HG02938 (cell line): ENCODE data around the gene PON2.
"Not testable (repeated sequence)": the region's sequence is repeated elsewhere in the genome, so short reads cannot be mapped to it uniquely, and the experiment has no call there.

Experiments used
- ATAC-seq: cut with Tn5 transposase; IDR thresholded peaks from one replicate; pipeline ENCODE4 v1.9.1; 2021; ENCODE audit warnings: mild to moderate bottlenecking, moderate library complexity; ENCODE audit not compliant: unreplicated experiment

PON2 gene

DNA sequence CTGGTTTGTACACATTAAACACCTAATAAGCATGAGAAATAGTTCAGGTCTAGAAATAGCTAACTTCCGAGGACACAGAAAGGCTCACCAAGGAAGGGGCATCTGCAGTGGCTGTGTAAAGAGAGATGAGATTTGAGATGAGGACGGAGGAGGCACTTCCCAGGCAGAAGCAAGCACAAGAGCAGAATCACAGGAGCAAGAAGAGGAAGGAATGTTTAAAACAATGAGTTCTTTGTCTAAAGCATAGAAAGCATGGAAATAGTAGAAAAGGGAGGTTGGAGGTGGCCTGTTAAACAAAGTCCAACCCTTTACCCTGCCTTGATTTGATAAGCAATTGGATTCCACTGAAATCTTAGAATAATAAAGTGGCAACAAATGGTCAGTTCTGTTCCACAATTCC is 27.1 kb downstream of the PON2 start:
- ATAC-seq, result no peak

DNA sequence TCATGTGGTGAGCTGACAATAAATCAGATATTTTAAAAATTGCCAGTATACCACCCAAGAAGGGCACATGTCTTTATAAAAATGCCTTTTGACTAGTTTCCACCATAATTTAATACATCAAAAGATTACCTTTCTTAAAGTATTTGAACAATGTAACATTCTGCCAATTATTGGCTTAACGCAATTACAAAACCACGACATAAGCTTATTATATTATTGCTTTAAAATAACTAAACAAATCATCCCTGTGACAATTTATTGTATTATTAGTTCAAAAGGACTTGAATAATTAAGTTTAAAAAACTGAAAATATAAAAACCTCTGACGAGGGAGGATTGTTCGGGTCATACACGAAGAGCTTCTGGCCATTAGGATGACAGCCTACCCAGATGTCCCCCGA is 29.0 kb downstream of the PON2 start:
- ATAC-seq, result no peak

DNA sequence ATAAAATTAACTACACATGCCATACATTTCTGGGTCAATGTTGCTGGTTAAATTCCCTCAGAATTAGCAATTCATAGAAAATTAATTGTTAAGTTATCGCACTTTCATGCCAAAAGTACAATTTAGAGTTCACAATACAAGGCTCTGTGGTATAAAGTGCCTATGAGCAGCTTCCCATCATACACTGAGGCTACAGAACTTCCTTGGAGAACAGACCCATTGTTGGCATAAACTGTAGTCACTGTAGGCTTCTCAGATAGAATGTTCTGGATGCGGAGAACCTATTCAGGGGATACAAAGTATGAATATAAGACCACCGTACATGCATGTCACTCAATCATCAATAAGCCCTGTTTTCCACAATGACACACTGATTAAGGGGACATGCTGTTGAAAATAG is 29.6 kb downstream of the PON2 start:
- no peak for ATAC-seq

DNA sequence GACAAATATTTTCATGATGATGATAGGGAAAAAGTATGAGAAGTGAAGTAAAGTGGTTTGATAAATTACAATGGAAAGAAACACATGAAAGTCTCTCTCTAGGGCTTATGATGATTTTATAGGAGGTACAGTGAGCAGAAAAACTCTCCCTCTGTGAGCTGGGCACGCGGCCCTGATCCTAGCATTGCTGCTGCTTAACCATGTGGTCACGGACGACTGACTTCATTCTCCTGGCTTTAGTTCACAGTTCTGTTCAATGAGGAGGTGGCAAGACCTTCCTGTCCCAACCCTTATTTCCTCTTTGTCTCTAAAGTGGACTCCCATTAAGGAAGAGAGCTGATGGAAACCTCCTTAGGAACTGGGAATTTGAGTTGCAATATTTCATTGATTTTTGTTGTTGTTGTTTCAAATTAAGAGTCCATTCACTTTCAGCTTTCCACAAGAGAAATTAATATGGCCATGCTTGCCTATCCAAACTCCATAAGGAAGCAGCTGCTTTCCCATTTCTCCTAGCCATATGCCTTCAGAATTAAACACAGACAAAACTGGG is 30.4 kb downstream of the PON2 start:
- ATAC-seq, result no peak

DNA sequence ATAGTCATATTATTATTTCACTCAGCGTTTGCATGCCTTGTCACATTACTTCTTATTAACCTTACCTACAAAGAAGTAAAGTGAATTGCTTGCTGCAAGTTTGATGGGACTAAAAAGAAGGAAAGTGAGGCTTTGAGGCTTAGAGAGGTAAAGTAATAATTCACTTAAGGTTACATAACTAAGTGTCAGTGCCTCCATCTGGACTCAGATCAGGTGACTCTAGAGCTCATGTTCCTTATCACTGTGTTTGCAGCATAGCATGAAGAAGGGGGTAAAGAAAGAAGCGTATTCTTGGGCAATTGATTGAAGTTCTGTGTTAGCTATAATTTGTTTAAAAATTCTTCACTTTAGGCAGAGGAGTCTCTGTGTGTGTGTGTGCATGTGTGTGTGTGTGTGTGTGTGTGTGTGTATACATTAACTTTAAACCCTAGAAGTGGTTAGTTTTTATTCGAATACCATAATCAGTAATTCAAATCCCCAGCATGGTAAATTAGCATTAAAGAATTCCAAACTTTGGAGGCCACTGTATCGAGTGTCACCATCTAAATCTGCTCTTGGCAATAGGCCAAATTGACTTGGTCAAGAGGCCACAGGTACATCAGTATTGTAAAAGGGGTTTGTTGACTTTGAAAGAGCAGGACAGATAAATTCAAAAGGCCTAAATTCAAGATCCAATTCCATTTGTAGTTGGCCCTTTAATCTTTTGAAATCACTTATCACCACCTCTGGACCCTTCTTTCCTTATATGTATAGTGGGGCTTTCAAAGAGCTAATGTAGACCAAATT is 36.5 kb downstream of the PON2 start:
- no peak for ATAC-seq

DNA sequence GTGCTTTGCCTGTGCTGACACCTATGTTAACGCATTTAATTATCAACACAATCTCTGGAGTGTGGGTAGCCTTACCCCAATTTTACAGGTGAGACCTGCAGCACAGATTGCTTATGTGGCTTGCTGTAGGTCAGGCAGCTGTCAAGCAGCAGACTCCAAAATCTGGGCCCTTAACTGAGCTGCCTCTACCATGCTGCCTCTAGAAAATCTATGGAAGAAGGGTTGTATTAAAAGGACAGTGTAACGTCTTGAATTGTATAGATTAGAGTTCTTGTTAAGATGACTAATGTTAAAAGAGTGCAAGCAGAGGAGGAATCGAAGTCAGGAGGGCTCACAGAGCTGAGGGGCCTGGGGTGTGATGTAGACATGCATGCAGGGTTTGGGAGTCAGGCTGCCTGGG is 37.4 kb downstream of the PON2 start:
- no peak for ATAC-seq

DNA sequence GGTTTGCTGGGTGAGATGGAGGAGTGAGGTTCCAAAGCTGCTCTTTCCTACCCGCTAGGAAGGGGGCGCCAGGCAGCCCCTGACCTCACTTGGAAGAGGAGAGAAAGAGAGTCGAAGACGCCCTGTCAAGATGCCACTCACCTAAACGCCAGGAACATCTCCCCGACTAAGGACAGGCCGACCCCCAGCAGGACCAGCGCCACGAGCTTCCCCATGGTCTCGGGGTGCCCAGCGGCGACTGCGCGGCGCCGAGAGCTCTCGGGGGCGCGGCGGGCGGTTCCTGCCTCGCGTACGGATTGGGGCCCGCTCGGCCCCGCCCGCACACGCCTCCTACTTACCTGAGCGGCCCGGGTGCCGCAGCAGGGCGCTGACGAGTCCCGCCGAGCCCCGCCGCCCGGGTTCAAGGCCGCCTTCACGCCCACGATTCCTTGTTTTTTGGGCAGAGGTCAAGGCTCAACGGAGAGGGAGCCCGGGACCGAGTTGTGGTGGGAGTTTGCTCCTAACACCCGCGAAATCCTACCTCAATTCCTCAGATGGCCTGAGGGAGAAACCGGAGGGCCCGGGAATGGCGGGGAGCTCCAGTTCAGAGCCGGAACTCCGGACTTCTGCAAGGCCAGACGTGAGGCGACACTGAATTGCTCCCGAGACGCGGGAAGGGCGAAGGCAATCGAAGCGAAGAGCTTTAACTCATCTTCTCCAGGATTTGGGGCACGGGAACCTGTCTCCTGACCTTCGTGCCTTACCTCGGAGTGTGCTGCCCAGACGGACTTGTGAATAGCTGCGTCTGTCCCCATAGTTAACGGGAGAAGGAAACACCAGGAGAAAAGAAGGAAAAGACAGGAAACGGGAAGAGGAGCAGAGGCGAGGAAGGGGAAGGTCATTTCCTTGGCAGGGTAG is 38.4 kb downstream of the PON2 start, which contains the start of gene PON3:
Gene PON3, minus strand, starts transcription at position 240 of the 897 bp plus-strand sequence. Its CDS starts 25 bp downstream, at position 215.
- ATAC-seq, result no peak

DNA sequence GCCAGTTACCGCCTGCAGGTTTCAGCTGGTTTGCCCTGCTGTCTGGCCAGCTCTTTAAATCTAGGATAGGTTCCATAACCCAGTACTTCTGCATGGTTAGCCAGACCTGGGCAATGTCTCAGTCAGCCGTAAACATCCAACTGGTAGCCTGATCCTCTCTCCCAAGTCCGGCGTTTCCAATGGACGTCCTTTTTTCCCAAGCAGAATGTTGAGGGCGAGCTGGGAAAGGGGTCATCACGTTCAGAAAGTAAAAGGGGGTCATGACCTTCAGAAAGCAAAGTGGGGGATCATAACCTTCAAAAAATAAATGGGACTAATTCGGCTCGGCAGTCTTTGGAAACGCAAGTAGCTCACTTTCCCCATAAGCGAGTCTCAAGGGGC is 39.1 kb downstream of the PON2 start:
- ATAC-seq, result no peak

DNA sequence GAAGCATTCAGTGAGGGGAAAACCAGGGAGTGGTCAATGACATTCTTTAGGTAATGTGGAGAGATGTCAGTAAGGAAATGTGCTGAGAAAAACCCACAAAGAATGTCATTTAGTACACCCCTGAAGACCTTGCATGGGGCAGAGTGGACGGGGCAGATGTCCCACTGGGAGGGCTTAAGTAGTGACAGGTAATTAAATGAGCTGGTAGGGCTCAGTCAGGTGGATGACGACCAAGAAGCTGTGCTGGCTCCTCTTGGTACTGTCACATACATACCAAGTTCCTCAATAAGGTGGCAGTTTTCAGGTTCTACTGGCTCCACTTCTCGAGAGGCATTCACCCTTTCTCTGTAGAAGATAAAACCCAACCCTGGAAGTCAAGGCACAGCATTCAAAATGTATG is 40.5 kb downstream of the PON2 start:
- no peak for ATAC-seq

DNA sequence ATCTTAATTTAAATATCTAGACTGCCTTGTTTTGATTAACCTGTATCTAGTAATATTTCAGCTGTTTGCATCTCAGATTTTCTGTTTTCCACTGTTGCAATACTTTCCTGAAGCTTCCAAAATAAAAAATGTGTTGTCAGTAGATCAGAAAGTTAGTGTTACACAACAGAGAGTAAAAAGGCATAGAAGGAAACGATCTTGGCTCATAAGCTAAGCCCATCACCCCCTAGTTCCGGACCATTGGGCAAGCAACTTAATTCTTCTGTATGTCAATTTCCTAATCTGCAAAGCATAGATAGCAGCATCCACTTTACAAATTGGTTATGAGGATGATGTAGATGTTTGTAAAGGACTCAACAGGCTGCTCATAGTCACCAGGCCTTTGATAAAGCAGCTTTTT is 43.1 kb downstream of the PON2 start:
- no peak for ATAC-seq

DNA sequence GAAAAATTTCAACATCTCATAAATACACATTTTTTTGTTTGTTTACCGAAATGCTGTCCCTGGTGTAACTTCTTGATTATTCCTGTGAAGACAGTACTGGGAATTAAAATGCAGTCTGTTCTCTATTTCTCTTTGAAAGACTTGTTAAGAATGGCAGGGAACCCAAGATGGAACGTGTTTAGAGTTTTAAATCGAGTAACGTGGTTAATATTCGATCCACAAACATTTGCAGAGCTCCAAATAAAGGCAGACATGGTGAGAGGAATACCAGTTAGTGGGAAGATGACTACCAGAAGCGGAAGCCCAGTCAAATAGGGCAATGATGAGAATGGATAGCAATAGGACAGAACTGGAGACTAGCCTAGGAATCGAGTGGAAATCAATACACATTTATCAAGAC is 45.3 kb downstream of the PON2 start:
- ATAC-seq, result no peak

DNA sequence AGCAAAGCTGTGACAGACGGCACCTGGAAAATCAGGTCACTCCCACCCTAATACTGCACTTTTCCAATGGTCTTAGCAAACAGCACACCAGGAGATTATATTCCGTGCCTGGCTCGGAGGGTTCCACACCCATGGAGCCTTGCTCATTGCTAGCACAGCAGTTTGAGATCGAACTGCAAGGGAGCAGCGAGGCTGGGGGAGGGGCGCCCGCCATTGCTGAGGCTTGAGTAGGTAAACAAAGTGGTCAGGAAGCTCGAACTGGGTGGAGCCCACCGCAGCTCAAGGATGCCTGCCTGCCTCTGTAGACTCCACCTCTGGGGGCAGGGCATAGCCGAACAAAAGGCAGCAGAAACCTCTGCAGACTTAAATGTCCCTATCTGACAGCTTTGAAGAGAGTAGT is 55.4 kb downstream of the PON2 start:
- not testable (repeated sequence) for ATAC-seq

DNA sequence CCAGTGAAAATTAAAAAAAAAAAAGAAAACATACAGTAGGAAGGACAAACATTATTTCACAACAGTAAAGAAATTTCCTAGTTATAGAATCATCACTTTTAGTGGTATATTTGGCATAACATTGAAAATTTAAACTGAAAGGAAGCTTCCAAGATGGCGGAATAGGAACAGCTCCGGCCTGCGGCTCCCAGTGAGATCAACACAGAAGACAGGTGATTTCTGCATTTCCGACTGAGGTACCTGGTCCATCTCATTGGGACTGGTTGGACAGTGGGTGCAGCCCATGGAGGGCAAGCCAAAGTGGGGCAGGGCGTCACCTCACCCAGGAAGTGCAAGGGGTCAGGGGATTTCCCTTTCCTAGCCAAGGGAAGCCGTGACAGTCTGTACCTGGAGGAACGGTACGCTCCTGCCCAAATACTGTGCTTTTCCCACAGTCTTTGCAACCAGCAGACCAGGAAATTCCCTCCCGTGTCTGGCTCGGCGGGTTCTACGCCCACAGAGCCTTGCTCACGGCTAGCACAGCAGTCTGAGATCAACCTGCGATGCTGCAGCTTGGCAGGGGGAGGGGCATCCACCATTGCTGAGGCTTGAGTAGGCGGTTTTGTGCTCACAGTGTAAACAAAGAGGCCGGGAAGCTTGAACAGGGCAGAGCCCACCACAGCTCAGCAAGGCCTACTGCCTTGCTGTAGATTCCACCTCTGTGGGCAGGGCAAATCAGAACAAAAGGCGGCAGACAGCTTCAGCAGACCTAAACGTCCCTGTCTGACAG is 58.0 kb downstream of the PON2 start:
- no peak for ATAC-seq

DNA sequence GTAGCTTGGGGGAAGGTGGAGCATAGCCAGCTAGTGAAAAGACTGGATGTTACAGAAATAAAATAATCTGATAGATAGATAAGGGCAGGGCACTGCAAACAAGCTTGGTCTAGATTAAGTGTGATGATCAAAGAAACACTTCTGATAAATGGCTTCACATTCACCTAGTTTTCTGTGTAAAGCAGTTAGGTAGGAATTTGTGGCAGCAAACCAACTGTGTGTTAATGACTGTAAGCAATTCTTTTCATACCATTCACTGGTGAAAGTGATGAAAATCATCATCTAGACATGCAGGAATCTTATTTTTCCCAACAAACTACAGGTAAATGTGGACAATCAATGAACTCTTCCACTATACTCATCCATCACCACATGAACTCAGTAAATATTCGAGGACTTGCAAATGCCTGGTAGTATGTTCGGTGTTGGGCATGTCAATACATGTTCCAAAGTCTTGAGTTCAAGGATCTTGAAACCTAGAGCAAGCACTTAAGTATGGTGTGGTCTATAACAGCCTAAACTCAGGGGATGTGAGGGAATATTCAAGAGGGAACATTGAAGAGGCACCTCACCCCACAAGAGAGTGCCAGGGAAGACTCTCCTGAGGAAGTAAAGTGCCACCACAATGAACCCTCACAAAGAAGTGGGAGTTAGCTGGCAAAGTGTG is 59.1 kb downstream of the PON2 start:
- ATAC-seq, result no peak

DNA sequence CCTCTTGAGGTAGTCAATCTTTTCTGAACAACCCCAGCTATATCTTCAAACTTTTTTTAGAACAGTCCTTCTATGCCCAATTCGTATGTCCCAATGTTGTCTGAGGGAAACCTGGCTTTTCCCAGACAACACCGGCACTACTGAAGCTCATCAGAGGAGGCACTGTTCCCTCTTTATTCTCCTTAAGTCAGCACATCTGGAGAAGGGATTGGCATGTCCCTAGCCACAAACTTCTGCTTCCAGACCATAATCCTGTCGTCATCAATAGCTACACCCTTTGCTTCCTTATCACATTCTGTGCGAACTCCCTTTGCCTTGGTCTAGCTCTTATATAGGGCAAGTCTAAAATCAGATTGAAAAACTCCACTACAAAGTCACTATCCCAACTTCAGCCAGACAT is 61.5 kb downstream of the PON2 start:
- no peak for ATAC-seq

DNA sequence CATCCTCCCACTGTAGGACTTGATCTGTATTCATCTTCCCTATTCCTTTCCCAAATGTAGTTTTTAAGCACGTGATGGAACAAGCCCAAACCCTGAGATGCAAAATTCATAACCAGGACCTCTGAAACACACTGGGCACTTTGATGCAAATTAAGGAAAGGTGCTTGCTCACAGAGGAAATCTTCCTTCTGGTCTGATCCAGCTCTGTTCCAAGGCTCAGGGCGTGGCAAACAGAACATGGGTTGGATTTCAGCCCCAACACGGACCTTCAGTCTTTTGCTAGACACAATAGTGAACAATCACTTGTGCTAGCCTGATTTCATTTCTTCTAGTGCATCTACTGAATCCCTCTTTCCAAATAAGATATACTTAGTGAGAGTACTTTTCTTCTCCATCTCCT is 66.6 kb downstream of the PON2 start:
- no peak for ATAC-seq

DNA sequence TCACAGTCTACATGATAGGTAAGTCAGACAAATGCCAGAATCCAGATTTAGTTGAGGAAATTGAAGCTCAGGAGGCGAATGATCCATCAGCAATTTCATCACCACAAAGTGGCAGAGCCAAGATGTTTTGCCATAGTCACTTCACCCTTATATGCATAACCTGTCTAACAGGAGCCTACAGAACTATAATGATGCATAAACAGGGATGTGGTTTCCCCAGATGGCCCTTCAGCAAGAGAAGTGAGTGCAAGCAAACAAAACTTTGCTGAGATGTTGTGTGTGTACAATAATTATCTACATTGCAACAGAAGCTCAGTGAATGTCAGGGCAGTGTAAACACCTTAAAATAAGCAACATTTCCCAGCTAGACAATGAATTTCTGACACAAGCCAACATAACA is 67.2 kb downstream of the PON2 start:
- ATAC-seq, result no peak

DNA sequence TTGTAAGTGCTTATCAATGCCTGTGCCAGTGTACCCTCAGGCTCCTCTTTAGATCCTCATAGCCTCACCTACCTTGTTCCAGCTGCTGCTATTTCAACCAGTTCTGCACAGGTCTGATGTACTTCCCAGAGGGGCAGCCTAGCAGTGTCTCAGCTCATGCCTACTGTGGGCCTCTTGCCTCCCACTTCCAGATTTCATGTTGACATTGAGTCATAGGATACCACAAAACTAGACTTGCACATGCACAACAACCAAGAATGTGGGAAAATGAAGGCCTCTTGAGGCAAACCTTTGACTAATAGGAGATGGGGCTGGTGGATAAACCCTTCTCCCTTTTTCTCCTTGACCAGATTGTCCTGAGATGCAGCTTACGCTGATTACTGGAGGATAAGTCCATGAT is 69.7 kb downstream of the PON2 start:
- ATAC-seq, result no peak

DNA sequence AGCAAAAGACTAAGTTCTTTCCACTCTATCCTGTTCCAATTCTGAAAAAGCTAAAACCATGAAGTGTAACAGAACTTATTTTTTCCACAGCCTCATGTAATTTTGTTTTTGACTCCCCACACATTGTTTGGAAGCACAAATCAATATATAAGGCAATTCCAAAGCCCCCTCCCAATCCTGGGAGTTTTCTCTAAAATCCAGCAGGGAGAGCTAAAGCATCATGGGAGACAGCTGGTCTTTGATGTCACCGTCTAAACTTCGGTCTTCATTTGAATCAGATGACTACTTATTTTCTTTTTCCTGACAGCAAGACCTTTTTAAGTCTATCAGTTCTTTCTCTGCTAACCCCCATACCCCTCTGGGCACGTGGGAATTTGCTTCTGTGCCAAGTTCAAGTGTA is 77.2 kb downstream of the PON2 start:
- ATAC-seq, result no peak
